ENCODE measurements around the gene POLR3A. TPM values are rescaled to one million over a fixed set of nuclear protein-coding genes. Genes with fewer than 3 reads are reported as not detected.

The POLR3A gene
- total RNA-seq, 1 donor from 2014 or later, result 41.0 TPM

DNA sequence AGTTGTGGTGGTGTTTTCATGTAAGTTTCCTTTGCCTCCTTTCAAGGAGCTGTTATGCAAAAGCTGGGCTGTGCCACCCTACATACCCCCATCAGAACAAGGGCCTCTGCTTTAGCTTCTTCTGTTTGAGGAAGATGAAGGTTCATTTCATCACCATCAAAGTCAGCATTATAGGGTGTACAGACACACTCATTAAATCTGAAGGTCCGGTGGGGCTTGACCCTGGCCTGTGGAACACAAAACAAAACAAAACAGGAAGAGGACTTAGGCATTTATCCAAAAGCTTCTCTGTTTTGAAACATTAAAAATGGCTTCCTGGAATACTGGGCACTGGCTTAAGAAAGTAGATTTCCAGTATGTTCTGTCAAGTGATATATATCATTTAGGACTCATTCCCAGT, 15.8 kb downstream of the POLR3A start:
- no peak overlapping the region for H3K4me3 Mint-ChIP-seq (ENCODE audit: unreplicated experiment)
- DNase-seq, result no peak
- no peak overlapping the region for H3K27ac Mint-ChIP-seq (ENCODE audit: unreplicated experiment)
- TF ChIP-seq, protein P1, sequence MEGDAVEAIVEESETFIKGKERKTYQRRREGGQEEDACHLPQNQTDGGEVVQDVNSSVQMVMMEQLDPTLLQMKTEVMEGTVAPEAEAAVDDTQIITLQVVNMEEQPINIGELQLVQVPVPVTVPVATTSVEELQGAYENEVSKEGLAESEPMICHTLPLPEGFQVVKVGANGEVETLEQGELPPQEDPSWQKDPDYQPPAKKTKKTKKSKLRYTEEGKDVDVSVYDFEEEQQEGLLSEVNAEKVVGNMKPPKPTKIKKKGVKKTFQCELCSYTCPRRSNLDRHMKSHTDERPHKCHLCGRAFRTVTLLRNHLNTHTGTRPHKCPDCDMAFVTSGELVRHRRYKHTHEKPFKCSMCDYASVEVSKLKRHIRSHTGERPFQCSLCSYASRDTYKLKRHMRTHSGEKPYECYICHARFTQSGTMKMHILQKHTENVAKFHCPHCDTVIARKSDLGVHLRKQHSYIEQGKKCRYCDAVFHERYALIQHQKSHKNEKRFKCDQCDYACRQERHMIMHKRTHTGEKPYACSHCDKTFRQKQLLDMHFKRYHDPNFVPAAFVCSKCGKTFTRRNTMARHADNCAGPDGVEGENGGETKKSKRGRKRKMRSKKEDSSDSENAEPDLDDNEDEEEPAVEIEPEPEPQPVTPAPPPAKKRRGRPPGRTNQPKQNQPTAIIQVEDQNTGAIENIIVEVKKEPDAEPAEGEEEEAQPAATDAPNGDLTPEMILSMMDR (IDR thresholded peaks at IDR 0.05; ENCODE audit: partially characterized antibody, unreplicated experiment), result no peak
- H3K9me3 Mint-ChIP-seq (ENCODE audit: unreplicated experiment), result no peaks in the 10 kb centered on the region
- H3K36me3 Mint-ChIP-seq (ENCODE audit: unreplicated experiment), result no peaks in the 10 kb centered on the region
- H3K4me1 Mint-ChIP-seq (ENCODE audit: low read depth, unreplicated experiment), result no peaks in the 10 kb centered on the region
- no peaks in the 10 kb centered on the region for H3K27me3 Mint-ChIP-seq (ENCODE audit: unreplicated experiment)

DNA sequence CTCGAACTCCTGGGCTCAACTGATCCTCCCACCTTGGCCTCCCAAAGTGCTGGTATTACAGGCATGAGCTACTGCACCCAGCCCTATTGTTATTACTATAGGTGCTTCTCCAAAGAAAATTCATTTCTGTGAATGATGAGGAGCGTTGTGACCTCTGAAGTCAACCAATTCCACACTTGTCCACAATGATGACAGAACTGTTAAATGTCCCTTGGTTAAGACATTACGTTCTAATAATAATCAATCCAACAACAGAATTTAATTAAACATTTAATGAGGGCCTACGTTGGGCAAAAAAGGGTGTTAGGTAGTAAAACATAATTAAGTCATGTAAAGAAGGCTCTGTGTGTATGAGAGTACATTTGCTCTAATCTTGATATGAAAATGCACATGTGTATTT, 18.2 kb downstream of the POLR3A start:
- no peaks in the 10 kb centered on the region for H3K4me1 Mint-ChIP-seq (ENCODE audit: low read depth, unreplicated experiment)

DNA sequence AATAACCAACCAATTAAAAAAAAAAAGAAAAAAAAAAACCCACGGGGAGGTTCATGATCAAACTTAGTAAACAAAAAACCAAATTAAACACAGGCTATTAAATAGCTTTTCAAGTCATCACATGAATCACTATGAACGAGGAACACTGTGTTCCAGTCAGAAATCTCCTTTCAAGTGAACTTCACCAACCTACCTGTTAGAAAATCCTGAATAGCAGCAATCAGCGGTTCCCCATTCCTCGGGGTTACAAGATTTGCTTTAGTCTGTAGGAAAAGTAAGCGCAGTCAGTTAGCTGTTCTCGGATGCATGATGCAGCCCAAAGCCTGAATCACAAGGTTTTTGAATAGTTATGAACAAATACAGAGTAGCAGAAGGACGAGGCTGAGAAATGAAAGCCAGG, 19.0 kb downstream of the POLR3A start:
- no peaks in the 10 kb centered on the region for H3K36me3 Mint-ChIP-seq (ENCODE audit: unreplicated experiment)
- H3K27ac Mint-ChIP-seq (ENCODE audit: unreplicated experiment), result no peak overlapping the region
- no peaks in the 10 kb centered on the region for H3K27me3 Mint-ChIP-seq (ENCODE audit: unreplicated experiment)
- no peaks in the 10 kb centered on the region for H3K9me3 Mint-ChIP-seq (ENCODE audit: unreplicated experiment)
- H3K4me1 Mint-ChIP-seq (ENCODE audit: low read depth, unreplicated experiment), result no peaks in the 10 kb centered on the region
- DNase-seq, result no peak
- no peak overlapping the region for H3K4me3 Mint-ChIP-seq (ENCODE audit: unreplicated experiment)
- TF ChIP-seq, protein P1 (IDR thresholded peaks at IDR 0.05; ENCODE audit: partially characterized antibody, unreplicated experiment), result no peak

More for the DNA sequence above, 18.2 kb downstream of the POLR3A start:
- TF ChIP-seq, protein P1 (IDR thresholded peaks at IDR 0.05; ENCODE audit: partially characterized antibody, unreplicated experiment), result no peak
- Mint-ChIP-seq H3K27ac (ENCODE audit: unreplicated experiment) (no peak overlapping the region), H3K4me3 (ENCODE audit: unreplicated experiment) (no peak overlapping the region), H3K27me3 (ENCODE audit: unreplicated experiment) (no peaks in the 10 kb centered on the region), H3K36me3 (ENCODE audit: unreplicated experiment) (no peaks in the 10 kb centered on the region), H3K9me3 (ENCODE audit: unreplicated experiment) (no peaks in the 10 kb centered on the region)
- no peak for DNase-seq

DNA sequence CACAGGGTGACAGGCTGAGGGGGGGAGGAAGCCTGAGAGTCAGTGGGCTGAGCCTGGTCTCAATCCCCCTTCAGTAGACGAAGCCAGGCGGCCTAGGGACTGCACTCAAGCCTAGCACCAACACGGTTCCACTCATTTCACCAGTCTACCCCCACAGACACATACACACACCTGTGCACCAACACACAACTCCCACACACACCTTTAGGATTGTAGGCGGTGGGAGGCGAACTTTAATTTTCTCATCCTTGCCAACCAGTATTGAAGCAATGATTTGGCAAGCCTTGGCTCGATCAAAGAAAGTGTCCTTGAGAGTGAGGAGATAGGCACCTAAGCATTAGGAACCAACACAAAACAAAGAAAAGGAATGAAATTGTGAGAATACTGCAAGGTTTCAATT, 19.7 kb downstream of the POLR3A start:
- DNase-seq, result no peak
- no peak overlapping the region for H3K4me3 Mint-ChIP-seq (ENCODE audit: unreplicated experiment)
- H3K4me1 Mint-ChIP-seq (ENCODE audit: low read depth, unreplicated experiment), result no peaks in the 10 kb centered on the region
- H3K27ac Mint-ChIP-seq (ENCODE audit: unreplicated experiment), result no peak overlapping the region
- H3K9me3 Mint-ChIP-seq (ENCODE audit: unreplicated experiment), result no peaks in the 10 kb centered on the region
- H3K27me3 Mint-ChIP-seq (ENCODE audit: unreplicated experiment), result no peaks in the 10 kb centered on the region
- TF ChIP-seq, protein P1 (IDR thresholded peaks at IDR 0.05; ENCODE audit: partially characterized antibody, unreplicated experiment), result no peak
- H3K36me3 Mint-ChIP-seq (ENCODE audit: unreplicated experiment), result no peaks in the 10 kb centered on the region

DNA sequence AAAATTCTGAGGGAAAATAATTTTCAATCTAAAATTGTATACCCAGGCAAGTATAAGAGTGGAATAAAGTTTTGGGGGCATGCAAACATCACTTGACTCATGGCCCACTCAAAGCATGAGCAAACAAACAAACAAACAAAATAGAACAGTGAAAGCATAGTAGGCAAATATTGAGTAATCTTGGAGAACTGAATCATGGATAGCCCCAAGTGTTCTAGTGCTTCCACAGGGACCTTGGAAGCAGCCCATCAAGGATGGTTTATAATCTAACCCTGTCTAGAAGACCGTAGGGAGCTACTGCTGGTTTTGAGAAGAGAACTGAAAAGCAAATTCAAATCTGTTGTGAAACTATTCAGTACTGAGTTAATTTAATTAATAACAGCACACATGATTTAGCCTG, 22.1 kb downstream of the POLR3A start:
- Mint-ChIP-seq H3K27me3 (ENCODE audit: unreplicated experiment) (no peaks in the 10 kb centered on the region), H3K4me3 (ENCODE audit: unreplicated experiment) (no peak overlapping the region), H3K27ac (ENCODE audit: unreplicated experiment) (no peak overlapping the region), H3K9me3 (ENCODE audit: unreplicated experiment) (peaks cover 2% of the 10 kb centered on the region), H3K4me1 (ENCODE audit: low read depth, unreplicated experiment) (peaks cover 3% of the 10 kb centered on the region), H3K36me3 (ENCODE audit: unreplicated experiment) (no peaks in the 10 kb centered on the region)
- no peak for DNase-seq
- TF ChIP-seq, protein P1 (IDR thresholded peaks at IDR 0.05; ENCODE audit: partially characterized antibody, unreplicated experiment), result no peak

Data from glutamatergic neuron (in vitro differentiated cells).